Breast epithelium (tissue), 3 donors: ENCODE data around the gene DNASE2.

Experiments
- POLR2AphosphoS5 ChIP-seq, 3 donors: sonication (generic); formaldehyde crosslinking; IDR thresholded peaks; one replicate each; pipeline ENCODE4 v1.6.1; 2017; ENCODE audit warnings: antibody characterized with exemption in 3 of 3
- TF ChIP-seq, protein P1 (sequence below), 3 donors: fragments of 450-650 bp; IDR thresholded peaks; one replicate each; pipeline ENCODE4 v1.5.1; 2016 to 2017; ENCODE audit warnings: antibody characterized with exemption in 3 of 3, mild to moderate bottlenecking in 3 of 3, moderate library complexity in 3 of 3

DNA sequence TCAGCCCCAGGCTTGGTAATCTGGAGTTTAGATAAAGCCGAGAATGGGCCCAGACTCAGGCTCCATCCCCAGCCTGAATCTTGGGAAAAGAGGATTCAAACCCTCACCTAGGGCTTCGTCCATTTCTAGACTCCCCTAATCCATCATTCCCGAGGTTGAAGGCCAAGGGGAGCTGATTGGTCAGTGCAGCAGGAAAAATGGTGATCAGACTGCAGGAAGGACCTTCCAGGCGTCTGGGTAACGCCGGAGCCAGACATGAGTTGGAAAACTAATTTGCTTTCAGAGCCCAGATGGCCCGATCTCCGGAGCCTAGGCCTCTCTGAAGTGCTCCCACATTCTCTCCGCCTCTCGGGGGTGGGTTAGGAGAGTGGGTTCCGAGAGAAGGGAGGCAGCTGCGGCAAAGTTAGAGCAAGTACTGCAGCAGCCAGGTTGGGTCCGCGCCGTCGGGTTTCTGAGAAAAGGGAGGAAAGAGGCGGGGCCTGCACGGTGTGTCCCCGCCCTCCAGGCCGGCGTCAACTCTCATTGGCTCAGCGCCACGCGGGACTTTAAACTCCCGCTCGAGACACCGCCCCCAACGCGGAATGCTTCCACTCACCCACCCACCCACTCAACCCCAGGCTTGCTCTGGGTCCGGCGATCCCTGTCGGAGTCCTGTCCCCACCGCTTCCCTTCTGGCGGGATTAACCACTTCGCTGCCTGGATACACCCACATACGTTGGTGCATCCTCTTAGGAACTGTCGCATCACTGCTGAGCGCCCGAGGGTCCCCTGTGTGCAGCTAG is 46.1 kb downstream of the DNASE2 start:
- TF ChIP-seq, protein P1, sequence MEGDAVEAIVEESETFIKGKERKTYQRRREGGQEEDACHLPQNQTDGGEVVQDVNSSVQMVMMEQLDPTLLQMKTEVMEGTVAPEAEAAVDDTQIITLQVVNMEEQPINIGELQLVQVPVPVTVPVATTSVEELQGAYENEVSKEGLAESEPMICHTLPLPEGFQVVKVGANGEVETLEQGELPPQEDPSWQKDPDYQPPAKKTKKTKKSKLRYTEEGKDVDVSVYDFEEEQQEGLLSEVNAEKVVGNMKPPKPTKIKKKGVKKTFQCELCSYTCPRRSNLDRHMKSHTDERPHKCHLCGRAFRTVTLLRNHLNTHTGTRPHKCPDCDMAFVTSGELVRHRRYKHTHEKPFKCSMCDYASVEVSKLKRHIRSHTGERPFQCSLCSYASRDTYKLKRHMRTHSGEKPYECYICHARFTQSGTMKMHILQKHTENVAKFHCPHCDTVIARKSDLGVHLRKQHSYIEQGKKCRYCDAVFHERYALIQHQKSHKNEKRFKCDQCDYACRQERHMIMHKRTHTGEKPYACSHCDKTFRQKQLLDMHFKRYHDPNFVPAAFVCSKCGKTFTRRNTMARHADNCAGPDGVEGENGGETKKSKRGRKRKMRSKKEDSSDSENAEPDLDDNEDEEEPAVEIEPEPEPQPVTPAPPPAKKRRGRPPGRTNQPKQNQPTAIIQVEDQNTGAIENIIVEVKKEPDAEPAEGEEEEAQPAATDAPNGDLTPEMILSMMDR (IDR thresholded peaks at IDR 0.05) = no peak
- no peak for TF ChIP-seq POLR2AphosphoS5 (IDR thresholded peaks at IDR 0.05)
